HUES48 (cell line): ENCODE results near the gene CCDC27.
A peak's percentile ranks its signal among the peaks of the same experiment; 100 is the strongest.

Source experiments
- H3K27ac ChIP-seq: one replicate; pipeline ENCODE4 v1.7.0; 2013; ENCODE audit warnings: low read depth, low read length, inconsistent platforms
- H3K27me3 ChIP-seq: 2 replicates; pipeline ENCODE4 v1.6.1; 2013; ENCODE audit warnings: mild to moderate bottlenecking, low read length; ENCODE audit not compliant: control insufficient read depth, insufficient read depth
- H3K36me3 ChIP-seq: 2 replicates; pipeline ENCODE4 v1.6.1; 2013; ENCODE audit warnings: low read length; ENCODE audit not compliant: control insufficient read depth, insufficient read depth
- H3K4me1 ChIP-seq: 2 replicates; pipeline ENCODE4 v1.6.1; 2013; ENCODE audit warnings: mild to moderate bottlenecking, low read length; ENCODE audit not compliant: control insufficient read depth, insufficient read depth
- H3K4me3 ChIP-seq: 2 replicates; pipeline ENCODE4 v1.5.1; 2013; ENCODE audit warnings: mild to moderate bottlenecking, low read depth, low read length
- H3K9ac ChIP-seq: 2 replicates; pipeline ENCODE4 v1.6.1; 2013; ENCODE audit warnings: mild to moderate bottlenecking, low read depth, low read length, moderate library complexity
- H3K9me3 ChIP-seq: 2 replicates; pipeline ENCODE4 v1.6.1; 2013; ENCODE audit warnings: low read length; ENCODE audit not compliant: control insufficient read depth, insufficient read depth

The CCDC27 gene

DNA sequence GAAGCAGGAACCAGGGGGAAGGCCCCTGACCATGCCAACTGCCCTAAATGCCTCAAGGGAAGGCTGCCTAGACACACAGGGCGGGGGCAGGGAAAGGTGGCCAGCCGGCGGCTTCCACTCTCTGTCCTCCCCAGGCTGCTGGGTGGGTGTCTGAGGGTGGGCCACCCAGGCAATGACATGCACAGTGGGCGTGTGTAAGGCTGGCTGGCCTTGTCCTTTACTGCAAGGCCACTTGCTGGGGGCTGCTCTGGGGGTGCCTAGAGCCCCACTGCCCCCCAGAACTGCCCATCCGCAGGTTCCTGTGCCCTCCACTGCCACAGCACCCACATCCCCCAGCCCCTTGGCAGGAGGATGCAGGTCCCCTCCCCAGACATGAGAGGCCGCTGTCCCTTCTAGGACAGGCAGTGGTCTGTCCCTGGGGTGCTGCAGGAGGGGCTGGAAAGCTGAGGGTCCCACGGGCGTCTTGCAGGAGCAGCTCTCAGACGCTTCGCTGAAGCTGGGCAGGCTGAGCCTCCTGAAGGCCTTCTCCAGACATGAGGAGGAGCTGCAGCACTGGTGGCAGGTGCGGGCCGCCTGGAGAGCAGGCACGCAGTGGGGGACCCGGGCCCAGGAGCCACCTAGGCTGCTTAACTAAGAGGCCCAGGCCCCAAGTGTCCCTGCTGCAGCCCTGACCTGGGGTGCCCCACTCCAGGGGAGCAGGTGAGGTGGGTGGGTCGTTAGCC is 10.1 kb downstream of the CCDC27 start:
- Histone ChIP-seq H3K9ac (no peak overlapping the region), H3K9me3 (no peaks in the 10 kb centered on the region), H3K27me3 (peaks cover 14% of the 10 kb centered on the region), H3K4me1 (no peaks in the 10 kb centered on the region), H3K4me3 (no peak overlapping the region), H3K36me3 (no peaks in the 10 kb centered on the region), H3K27ac (no peak overlapping the region)

DNA sequence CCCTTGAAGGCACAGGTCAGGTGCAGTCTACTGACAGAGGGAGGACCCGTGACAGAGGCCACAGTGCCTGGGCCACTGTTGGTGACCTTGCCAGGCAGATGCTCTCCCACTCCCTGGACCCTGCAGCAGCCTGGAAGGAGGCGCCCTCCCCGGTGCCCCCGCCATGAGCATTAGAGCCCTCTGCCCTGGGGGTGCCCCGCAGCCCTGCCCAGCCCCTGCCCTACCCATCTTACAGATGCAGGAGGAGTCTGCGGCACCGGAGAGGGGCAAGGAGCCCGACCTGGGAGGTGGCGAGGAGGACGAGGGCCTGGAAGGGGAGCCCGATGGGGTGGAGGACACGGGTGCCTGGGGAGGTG is 10.6 kb downstream of the CCDC27 start:
- H3K9ac ChIP-seq: no peak overlapping the region
- no peaks in the 10 kb centered on the region for H3K4me1 ChIP-seq
- peaks cover 14% of the 10 kb centered on the region for H3K27me3 ChIP-seq
- H3K36me3 ChIP-seq: no peaks in the 10 kb centered on the region
- no peak overlapping the region for H3K4me3 ChIP-seq
- H3K27ac ChIP-seq: no peak overlapping the region
- H3K9me3 ChIP-seq: no peaks in the 10 kb centered on the region

GRCh38 chr1:3763351-3764125 is 11.3 kb downstream of the CCDC27 start:
- no peak overlapping the region for H3K27ac ChIP-seq
- H3K4me1 ChIP-seq: no peaks in the 10 kb centered on the region
- no peak overlapping the region for H3K4me3 ChIP-seq
- no peaks in the 10 kb centered on the region for H3K36me3 ChIP-seq
- no peak overlapping the region for H3K9ac ChIP-seq
- no peaks in the 10 kb centered on the region; the same call in 1 of the 2 replicates for H3K9me3 ChIP-seq
- H3K27me3 ChIP-seq: peaks cover 14% of the 10 kb centered on the region

DNA sequence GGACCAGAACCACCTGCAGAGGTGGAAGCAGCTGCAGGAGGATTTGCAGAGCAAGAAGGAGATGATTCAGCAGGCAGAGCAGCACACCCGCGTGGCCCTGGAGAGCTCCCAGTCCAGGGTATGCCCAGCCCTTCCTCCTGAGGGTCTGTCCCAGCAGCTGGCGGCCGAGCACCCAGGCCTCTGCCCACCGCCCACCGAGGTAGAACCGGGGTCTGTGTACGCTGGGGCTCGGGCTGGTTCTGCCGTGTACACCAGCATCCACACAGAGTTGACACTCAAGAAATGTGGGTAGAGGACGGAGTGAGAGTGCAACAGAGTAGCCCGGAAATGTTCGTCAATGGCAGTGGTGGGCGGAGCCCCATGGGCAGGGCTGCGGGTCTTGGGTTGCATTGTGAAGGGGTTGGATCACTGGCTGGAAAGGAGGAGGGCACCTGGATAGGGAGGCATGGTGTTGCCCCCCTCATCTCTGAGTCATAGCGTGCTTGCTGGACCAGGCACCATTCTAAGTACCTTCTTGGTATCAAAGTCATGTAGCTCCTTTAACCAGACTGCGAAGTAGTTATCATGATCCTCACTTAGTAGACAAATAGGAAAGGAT is 15.2 kb downstream of the CCDC27 start:
- Histone ChIP-seq H3K27ac (no peak overlapping the region), H3K4me3 (no peak overlapping the region), H3K27me3 (peaks cover 3% of the 10 kb centered on the region; the same call in 1 of the 2 replicates), H3K4me1 (peaks cover 6% of the 10 kb centered on the region; the same call in 1 of the 2 replicates), H3K36me3 (no peaks in the 10 kb centered on the region), H3K9me3 (no peaks in the 10 kb centered on the region; the same call in 1 of the 2 replicates), H3K9ac (no peak overlapping the region)

GRCh38 chr1:3768811-3769390 is 16.7 kb downstream of the CCDC27 start:
- no peak overlapping the region for H3K27ac ChIP-seq
- no peak overlapping the region for H3K4me3 ChIP-seq
- peaks cover 3% of the 10 kb centered on the region; the same call in 1 of the 2 replicates for H3K27me3 ChIP-seq
- no peak overlapping the region for H3K9ac ChIP-seq
- no peaks in the 10 kb centered on the region for H3K36me3 ChIP-seq
- peaks cover 6% of the 10 kb centered on the region; the same call in 1 of the 2 replicates for H3K4me1 ChIP-seq
- no peaks in the 10 kb centered on the region; the same call in 1 of the 2 replicates for H3K9me3 ChIP-seq

- Histone ChIP-seq H3K9me3 (no peaks in the 10 kb centered on the region; the same call in 1 of the 2 replicates), H3K9ac (no peak overlapping the region), H3K4me1 (peaks cover 6% of the 10 kb centered on the region; the same call in 1 of the 2 replicates), H3K36me3 (no peaks in the 10 kb centered on the region), H3K27ac (no peak overlapping the region), H3K4me3 (no peak overlapping the region), H3K27me3 (peaks cover 3% of the 10 kb centered on the region; the same call in 1 of the 2 replicates)
These were observed 18.0 kb downstream of the CCDC27 start for GRCh38 chr1:3770047-3770765.

DNA sequence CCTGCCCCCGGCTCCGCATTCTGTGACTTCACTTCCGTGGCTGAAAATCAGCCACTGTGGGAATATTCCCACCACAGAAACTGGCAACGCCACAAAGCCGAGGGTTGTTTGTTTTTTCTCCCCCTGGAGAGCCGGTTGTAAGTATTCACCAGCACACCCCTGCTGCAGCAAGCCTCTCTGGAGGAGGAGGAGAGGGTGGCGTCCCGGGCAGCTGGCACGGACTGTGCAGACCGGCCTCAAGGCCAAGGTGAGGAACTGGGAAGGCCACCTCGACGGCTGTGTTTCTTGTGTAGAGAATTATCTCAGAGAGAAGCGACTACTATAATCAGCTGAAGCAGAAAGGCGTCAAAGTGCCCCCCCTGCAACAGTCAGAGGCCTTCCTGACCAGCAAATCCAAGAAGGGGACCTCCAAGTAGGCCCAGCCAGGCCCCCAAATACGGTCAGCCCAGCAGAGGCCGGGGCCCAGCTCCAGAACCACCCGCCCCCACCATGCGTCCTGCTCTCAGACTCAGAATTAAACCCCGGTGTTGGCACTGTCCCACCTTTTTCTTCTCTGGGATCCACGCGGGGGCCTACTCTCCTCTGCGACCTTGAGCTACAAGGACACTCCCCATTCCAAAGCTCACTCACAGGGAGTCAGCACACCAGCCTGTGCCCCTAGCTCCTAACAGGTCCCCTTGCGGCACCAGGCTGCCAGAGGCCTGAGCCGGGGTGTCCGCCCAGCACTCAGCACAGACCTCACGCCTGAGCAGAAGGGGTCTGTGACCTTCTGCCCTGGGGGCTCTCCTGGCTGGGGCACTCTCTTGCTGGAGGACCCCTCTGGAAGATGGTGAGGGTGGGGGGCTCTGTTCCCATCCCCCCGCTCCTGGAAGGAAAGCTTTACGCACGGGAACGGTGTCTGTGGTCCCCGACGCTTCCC is 19.1 kb downstream of the CCDC27 start:
- Histone ChIP-seq H3K27me3 (peaks cover 3% of the 10 kb centered on the region; the same call in 1 of the 2 replicates), H3K9ac (peak overlapping the region; percentile 37; the same call in 1 of the 2 replicates), H3K27ac (no peak overlapping the region), H3K36me3 (no peaks in the 10 kb centered on the region), H3K4me3 (peak overlapping the region; percentile 76), H3K9me3 (no peaks in the 10 kb centered on the region; the same call in 1 of the 2 replicates), H3K4me1 (peaks cover 6% of the 10 kb centered on the region; the same call in 1 of the 2 replicates)

- Histone ChIP-seq H3K9me3 (no peaks in the 10 kb centered on the region; the same call in 1 of the 2 replicates), H3K27me3 (peaks cover 3% of the 10 kb centered on the region; the same call in 1 of the 2 replicates), H3K27ac (no peak overlapping the region), H3K36me3 (no peaks in the 10 kb centered on the region), H3K4me1 (peaks cover 6% of the 10 kb centered on the region; the same call in 1 of the 2 replicates), H3K9ac (peak overlapping the region; percentile 37; the same call in 1 of the 2 replicates), H3K4me3 (peak overlapping the region; percentile 76)
These were observed 19.9 kb downstream of the CCDC27 start for GRCh38 chr1:3772027-3772714.
